Left lung (tissue), 10 donors: ENCODE measurements around the gene RASGRF1. TPM values are rescaled to one million over a fixed set of nuclear protein-coding genes. Genes with fewer than 3 reads are reported as not detected.

Experiments used
- ATAC-seq: fragments of 200-7000 bp; cut with Tn5 transposase; one replicate; pipeline ENCODE4 v1.9.1; 2020; ENCODE audit warnings: moderate library complexity
- DNase-seq, 4 donors: peaks; one replicate each; pipeline ENCODE4 v3.0.0-alpha.2; 2013 to 2020
- H3K27ac ChIP-seq, 2 donors: fragments of 200-600 bp; sonication (generic) in 1 of 2; one replicate each; pipeline versions ENCODE4 v1.5.0 to v1.8.0; 2020 to 2021
- H3K27me3 ChIP-seq, 2 donors: fragments of 200-600 bp; sonication (generic) in 1 of 2; one replicate each; pipeline versions ENCODE4 v1.5.0 to v1.8.0; 2020 to 2021
- H3K36me3 ChIP-seq, 2 donors: fragments of 200-600 bp; sonication (generic) in 1 of 2; one replicate each; pipeline versions ENCODE4 v1.5.0 to v1.8.0; 2020 to 2021
- H3K4me1 ChIP-seq, 2 donors: fragments of 200-600 bp; one replicate each; pipeline ENCODE4 v1.8.0; 2021
- H3K4me3 ChIP-seq, 2 donors: fragments of 200-600 bp; sonication (generic) in 1 of 2; one replicate each; pipeline versions ENCODE4 v1.5.0 to v1.8.0; 2020 to 2021; ENCODE audit warnings: mild to moderate bottlenecking in 1 of 2
- H3K9me3 ChIP-seq, 2 donors: fragments of 200-600 bp; sonication (generic) in 1 of 2; one replicate each; pipeline versions ENCODE4 v1.5.0 to v1.8.0; 2020 to 2021
- intact Hi-C, 2 donors: fragments of 100-400 bp; cut with DNase I; formaldehyde crosslinking; loops; one replicate each; pipeline versions ENCODE4 v1.11.2 to v1.14.2; 2022
- polyA plus RNA-seq, 6 donors: library from polyadenylated mRNA; unstranded; fragments of 120-200 nt; gene quantifications; one replicate each; pipeline ENCODE4 v1.2.1, GENCODE V29; 2013; ENCODE audit not compliant: insufficient read length in 6 of 6
- total RNA-seq, 2 donors: library from RNA; stranded (reverse); fragmentation: NEBNext Ultra II Directional; extraction: Animal tissue kit (Norgen Biotek cat#: 25700); gene quantifications; one replicate each; pipeline ENCODE4 v1.2.1, GENCODE V29; 2021
- TF ChIP-seq, protein P1 (sequence below), 2 donors: fragments of 200-600 bp; sonication (generic) in 1 of 2; IDR thresholded peaks; one replicate each; pipeline versions ENCODE4 v1.5.0 to v1.8.0; 2021; ENCODE audit warnings: antibody characterized with exemption in 2 of 2
- donor health status: DM: no; HTN: yes; CAD: no.
- donor health status: DM: no; HTN: no; CAD: no.

RASGRF1 gene
- total and polyA plus RNA-seq, 8 donors = 5.9 to 63.2 (median 26.0) TPM

- no peaks in the 10 kb centered on the region for H3K4me1 ChIP-seq
- no peak overlapping the region for H3K4me3 ChIP-seq
- intact Hi-C loops = no loop called here
- peaks cover 0 to 3% of the 10 kb centered on the region in 2 donors for H3K9me3 ChIP-seq
- no peak overlapping the region for H3K27ac ChIP-seq
- no peaks in the 10 kb centered on the region for H3K36me3 ChIP-seq
- DNase-seq = no peak
- ATAC-seq = no peak
- H3K27me3 ChIP-seq = no peaks in the 10 kb centered on the region
- TF ChIP-seq, protein P1, sequence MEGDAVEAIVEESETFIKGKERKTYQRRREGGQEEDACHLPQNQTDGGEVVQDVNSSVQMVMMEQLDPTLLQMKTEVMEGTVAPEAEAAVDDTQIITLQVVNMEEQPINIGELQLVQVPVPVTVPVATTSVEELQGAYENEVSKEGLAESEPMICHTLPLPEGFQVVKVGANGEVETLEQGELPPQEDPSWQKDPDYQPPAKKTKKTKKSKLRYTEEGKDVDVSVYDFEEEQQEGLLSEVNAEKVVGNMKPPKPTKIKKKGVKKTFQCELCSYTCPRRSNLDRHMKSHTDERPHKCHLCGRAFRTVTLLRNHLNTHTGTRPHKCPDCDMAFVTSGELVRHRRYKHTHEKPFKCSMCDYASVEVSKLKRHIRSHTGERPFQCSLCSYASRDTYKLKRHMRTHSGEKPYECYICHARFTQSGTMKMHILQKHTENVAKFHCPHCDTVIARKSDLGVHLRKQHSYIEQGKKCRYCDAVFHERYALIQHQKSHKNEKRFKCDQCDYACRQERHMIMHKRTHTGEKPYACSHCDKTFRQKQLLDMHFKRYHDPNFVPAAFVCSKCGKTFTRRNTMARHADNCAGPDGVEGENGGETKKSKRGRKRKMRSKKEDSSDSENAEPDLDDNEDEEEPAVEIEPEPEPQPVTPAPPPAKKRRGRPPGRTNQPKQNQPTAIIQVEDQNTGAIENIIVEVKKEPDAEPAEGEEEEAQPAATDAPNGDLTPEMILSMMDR (IDR thresholded peaks at IDR 0.05) = no peak
These were observed 66.7 kb downstream of the RASGRF1 start for GRCh38 chr15:79023918-79024317.

DNA sequence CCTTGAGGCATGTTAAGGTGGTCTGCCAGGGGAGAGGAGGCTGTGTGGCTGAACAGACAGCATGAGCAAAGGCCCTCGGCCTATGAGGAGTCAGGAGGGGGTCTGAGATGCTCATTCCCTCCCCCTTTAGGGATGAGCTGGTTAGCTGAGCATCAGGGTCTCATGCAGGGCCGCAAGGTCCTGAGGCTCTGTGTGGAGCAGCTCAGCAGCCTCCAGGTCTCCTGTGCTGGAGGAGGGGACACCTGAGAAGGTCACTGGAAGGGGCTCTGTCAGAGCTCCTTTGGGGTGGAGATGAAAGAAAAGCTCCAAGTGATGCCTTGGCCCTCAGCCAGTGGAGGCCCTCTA, 67.1 kb downstream of the RASGRF1 start:
- no peak for DNase-seq
- no peaks in the 10 kb centered on the region for H3K27me3 ChIP-seq
- ATAC-seq = no peak
- intact Hi-C loops = no loop called here
- H3K4me3 ChIP-seq = no peak overlapping the region
- no peaks in the 10 kb centered on the region for H3K36me3 ChIP-seq
- peaks cover 0 to 3% of the 10 kb centered on the region in 2 donors for H3K9me3 ChIP-seq
- TF ChIP-seq, protein P1 (IDR thresholded peaks at IDR 0.05) = no peak
- no peak overlapping the region for H3K27ac ChIP-seq
- no peaks in the 10 kb centered on the region for H3K4me1 ChIP-seq

DNA sequence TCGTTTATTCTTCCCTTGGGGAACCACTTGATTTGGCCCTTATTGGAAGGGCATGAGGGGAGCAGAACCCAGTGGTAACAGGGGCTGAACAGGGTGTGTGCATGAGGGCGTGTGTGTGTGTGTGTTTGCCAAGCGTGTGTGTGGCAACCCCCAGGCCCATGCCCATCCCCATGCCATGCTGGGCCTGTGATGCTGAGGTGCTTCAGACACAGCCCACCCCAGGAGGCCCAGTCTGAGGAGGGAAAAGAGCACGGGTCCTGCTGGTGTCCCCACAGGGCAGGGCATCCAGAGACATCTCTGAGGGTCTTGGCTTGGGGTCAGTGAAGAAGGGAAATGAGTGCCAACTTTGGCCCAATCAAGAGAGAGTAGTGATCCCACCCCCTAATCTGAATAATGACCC, 71.6 kb downstream of the RASGRF1 start:
- no peaks in the 10 kb centered on the region for H3K36me3 ChIP-seq
- no peak for DNase-seq
- intact Hi-C loops = no loop called here
- ATAC-seq = no peak
- no peaks in the 10 kb centered on the region for H3K4me1 ChIP-seq
- H3K27ac ChIP-seq = no peak overlapping the region
- TF ChIP-seq, protein P1 (IDR thresholded peaks at IDR 0.05) = no peak
- no peaks in the 10 kb centered on the region for H3K27me3 ChIP-seq
- H3K4me3 ChIP-seq = no peak overlapping the region
- H3K9me3 ChIP-seq = no peaks in the 10 kb centered on the region

DNA sequence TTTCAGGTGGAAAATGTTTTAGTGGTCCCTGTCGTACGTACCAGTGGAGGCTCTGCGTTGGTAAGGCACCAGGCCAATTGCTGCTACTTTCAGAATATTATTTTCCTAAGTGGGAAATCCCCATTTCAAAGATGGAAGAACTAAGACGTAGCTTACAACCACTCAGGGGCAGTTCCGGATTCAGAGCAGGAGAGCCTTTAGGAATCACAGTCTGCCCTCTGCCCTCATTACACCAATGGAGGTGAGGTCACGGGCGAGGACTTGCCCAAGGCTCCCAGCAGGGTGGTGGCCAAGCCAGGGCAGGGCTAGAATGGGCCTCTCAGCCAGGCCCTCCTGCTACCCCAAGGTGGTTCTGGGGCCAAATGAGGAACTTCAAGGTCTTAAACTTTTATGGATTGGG, 72.6 kb downstream of the RASGRF1 start:
- H3K36me3 ChIP-seq = no peaks in the 10 kb centered on the region
- no peaks in the 10 kb centered on the region for H3K9me3 ChIP-seq
- H3K27ac ChIP-seq = no peak overlapping the region
- H3K4me3 ChIP-seq = no peak overlapping the region
- DNase-seq (no peak), ATAC-seq (no peak)
- TF ChIP-seq, protein P1 (IDR thresholded peaks at IDR 0.05) = no peak
- no peaks in the 10 kb centered on the region for H3K4me1 ChIP-seq
- intact Hi-C loops = no loop called here
- H3K27me3 ChIP-seq = no peaks in the 10 kb centered on the region

- Histone ChIP-seq H3K27me3 (no peaks in the 10 kb centered on the region), H3K4me3 (no peak overlapping the region), H3K36me3 (no peaks in the 10 kb centered on the region), H3K9me3 (no peaks in the 10 kb centered on the region), H3K27ac (no peak overlapping the region), H3K4me1 (no peaks in the 10 kb centered on the region)
- intact Hi-C loops = no loop called here
- no peak for DNase-seq
- ATAC-seq = no peak
- TF ChIP-seq, protein P1 (IDR thresholded peaks at IDR 0.05) = no peak
These were observed 73.9 kb downstream of the RASGRF1 start for GRCh38 chr15:79016527-79017170.
